Activated CD4-positive, alpha-beta T cell treated with anti-CD3 and anti-CD28 coated beads, Interleukin-2, amount 10 ng/mL, durations not matched to agents 24 days and 14 days (primary cell): Measurements from ENCODE around the gene SRD5A3. TPM values are rescaled to one million over a fixed set of nuclear protein-coding genes. Genes with fewer than 3 reads are reported as not detected.

Source experiments
- DNase-seq: peaks from one replicate; pipeline ENCODE4 v3.0.0; 2022
- H3K27ac Mint-ChIP-seq: one replicate; pipeline ENCODE4 v1.8.0; 2022; ENCODE audit warnings: mild to moderate bottlenecking, mixed read lengths
- H3K27me3 Mint-ChIP-seq: one replicate; pipeline ENCODE4 v1.8.0; 2022; ENCODE audit warnings: mixed read lengths
- H3K36me3 Mint-ChIP-seq: one replicate; pipeline ENCODE4 v1.8.0; 2022; ENCODE audit warnings: low read depth, mild to moderate bottlenecking, mixed read lengths
- H3K4me1 Mint-ChIP-seq: one replicate; pipeline ENCODE4 v1.8.0; 2021; ENCODE audit warnings: mixed read lengths
- H3K4me3 Mint-ChIP-seq: one replicate; pipeline ENCODE4 v1.8.0; 2022; ENCODE audit warnings: mild to moderate bottlenecking, moderate library complexity, mixed read lengths
- H3K9me3 Mint-ChIP-seq: one replicate; pipeline ENCODE4 v1.8.0; 2021; ENCODE audit warnings: mixed read lengths
- intact Hi-C: fragments of 100-400 bp; cut with micrococcal nuclease; formaldehyde crosslinking; loops from one replicate; pipeline ENCODE4 v1.15.1; 2023
- total RNA-seq: library from RNA; stranded (reverse); gene quantifications from 2 replicates; pipeline ENCODE4 v1.2.3, GENCODE V29; 2022

The SRD5A3 gene
- total RNA-seq, 1 donor from 2014 or later, result 26.6 TPM

GRCh38 chr4:55396308-55397125 lies 50.5 kb downstream of the SRD5A3 start:
- Mint-ChIP-seq H3K27me3 (no peaks in the 10 kb centered on the region), H3K36me3 (peaks cover 27% of the 10 kb centered on the region), H3K4me1 (peaks cover 34% of the 10 kb centered on the region), H3K9me3 (no peaks in the 10 kb centered on the region), H3K4me3 (peak overlapping the region; percentile 100), H3K27ac (peak overlapping the region; percentile 83)
- intact Hi-C loops, result loop anchor here (2.0 to 5.0 kb wide), 4 partner anchors 38 to 1334 kb away; partner anchors contain the start of genes CEP135, CHIC2, PAICS and PPAT
- peak; percentile 81 for DNase-seq

- no peaks in the 10 kb centered on the region for H3K27me3 Mint-ChIP-seq
- DNase-seq, result peak; percentile 60
- peaks cover 27% of the 10 kb centered on the region for H3K36me3 Mint-ChIP-seq
- intact Hi-C loops, result loop anchor here (2.0 to 5.0 kb wide), 4 partner anchors 38 to 1335 kb away; partner anchors contain the start of genes CEP135, CHIC2, PAICS and PPAT
- H3K27ac Mint-ChIP-seq, result peak overlapping the region; percentile 83
- peak overlapping the region; percentile 94 for H3K4me3 Mint-ChIP-seq
- no peaks in the 10 kb centered on the region for H3K9me3 Mint-ChIP-seq
- H3K4me1 Mint-ChIP-seq, result peaks cover 34% of the 10 kb centered on the region
These were observed 51.0 kb downstream of the SRD5A3 start for GRCh38 chr4:55397126-55397436.

- Mint-ChIP-seq H3K27ac (peak overlapping the region; percentile 83), H3K4me3 (peak overlapping the region; percentile 94), H3K4me1 (peaks cover 34% of the 10 kb centered on the region), H3K36me3 (peaks cover 27% of the 10 kb centered on the region), H3K9me3 (no peaks in the 10 kb centered on the region), H3K27me3 (no peaks in the 10 kb centered on the region)
- intact Hi-C loops, result loop anchor here (2.0 to 5.0 kb wide), 5 partner anchors 15 to 1335 kb away; partner anchors contain the start of genes CEP135, CHIC2, PAICS and PPAT
- no peak for DNase-seq
These were observed 51.7 kb downstream of the SRD5A3 start for GRCh38 chr4:55397520-55398321.

- intact Hi-C loops, result loop anchor here (2.0 to 5.0 kb wide), 4 partner anchors 14 to 1336 kb away; partner anchors contain the start of genes CEP135, CHIC2, PAICS and PPAT
- Mint-ChIP-seq H3K9me3 (no peaks in the 10 kb centered on the region), H3K36me3 (peaks cover 31% of the 10 kb centered on the region), H3K27me3 (no peaks in the 10 kb centered on the region), H3K4me1 (peaks cover 37% of the 10 kb centered on the region), H3K27ac (peak overlapping the region; percentile 1), H3K4me3 (peak overlapping the region; percentile 94)
- no peak for DNase-seq
These were observed 52.4 kb downstream of the SRD5A3 start for GRCh38 chr4:55398461-55398860.

GRCh38 chr4:55398966-55399365 lies 52.9 kb downstream of the SRD5A3 start:
- H3K27ac Mint-ChIP-seq, result peak overlapping the region; percentile 74
- H3K4me3 Mint-ChIP-seq, result peak overlapping the region; percentile 94
- no peak for DNase-seq
- H3K9me3 Mint-ChIP-seq, result no peaks in the 10 kb centered on the region
- peaks cover 42% of the 10 kb centered on the region for H3K4me1 Mint-ChIP-seq
- peaks cover 36% of the 10 kb centered on the region for H3K36me3 Mint-ChIP-seq
- no peaks in the 10 kb centered on the region for H3K27me3 Mint-ChIP-seq
- intact Hi-C loops, result loop anchor here (2.0 to 5.0 kb wide), 4 partner anchors 14 to 1337 kb away; partner anchors contain the start of genes CEP135, CHIC2, PAICS and PPAT

- peak overlapping the region; percentile 74 for H3K27ac Mint-ChIP-seq
- no peaks in the 10 kb centered on the region for H3K9me3 Mint-ChIP-seq
- H3K4me1 Mint-ChIP-seq, result peaks cover 42% of the 10 kb centered on the region
- DNase-seq, result no peak
- peaks cover 40% of the 10 kb centered on the region for H3K36me3 Mint-ChIP-seq
- no peaks in the 10 kb centered on the region for H3K27me3 Mint-ChIP-seq
- intact Hi-C loops, result loop anchor here (2.0 to 5.0 kb wide), 4 partner anchors 13 to 1337 kb away; partner anchors contain the start of genes CEP135, CHIC2, PAICS and PPAT
- peak overlapping the region; percentile 94 for H3K4me3 Mint-ChIP-seq
These were observed 53.5 kb downstream of the SRD5A3 start for GRCh38 chr4:55399581-55399980.

- H3K27ac Mint-ChIP-seq, result peak overlapping the region; percentile 53
- H3K4me1 Mint-ChIP-seq, result peaks cover 38% of the 10 kb centered on the region
- peaks cover 44% of the 10 kb centered on the region for H3K36me3 Mint-ChIP-seq
- DNase-seq, result no peak
- no peaks in the 10 kb centered on the region for H3K9me3 Mint-ChIP-seq
- intact Hi-C loops, result no loop called here
- no peaks in the 10 kb centered on the region for H3K27me3 Mint-ChIP-seq
- no peak overlapping the region for H3K4me3 Mint-ChIP-seq
These were observed 59.0 kb downstream of the SRD5A3 start for GRCh38 chr4:55405073-55405472.

- Mint-ChIP-seq H3K27ac (peak overlapping the region; percentile 60), H3K4me1 (peaks cover 37% of the 10 kb centered on the region), H3K36me3 (peaks cover 41% of the 10 kb centered on the region), H3K9me3 (no peaks in the 10 kb centered on the region), H3K27me3 (no peaks in the 10 kb centered on the region), H3K4me3 (no peak overlapping the region)
- DNase-seq, result no peak
- intact Hi-C loops, result no loop called here
These were observed 60.5 kb downstream of the SRD5A3 start for GRCh38 chr4:55406545-55406944.

GRCh38 chr4:55407119-55407518 lies 61.1 kb downstream of the SRD5A3 start:
- H3K36me3 Mint-ChIP-seq, result peaks cover 45% of the 10 kb centered on the region
- no peaks in the 10 kb centered on the region for H3K9me3 Mint-ChIP-seq
- no peaks in the 10 kb centered on the region for H3K27me3 Mint-ChIP-seq
- H3K4me1 Mint-ChIP-seq, result peaks cover 40% of the 10 kb centered on the region
- no peak overlapping the region for H3K4me3 Mint-ChIP-seq
- intact Hi-C loops, result no loop called here
- H3K27ac Mint-ChIP-seq, result peak overlapping the region; percentile 37
- no peak for DNase-seq

GRCh38 chr4:55407764-55408163 lies 61.7 kb downstream of the SRD5A3 start:
- Mint-ChIP-seq H3K27me3 (no peaks in the 10 kb centered on the region), H3K4me1 (peaks cover 40% of the 10 kb centered on the region), H3K27ac (no peak overlapping the region), H3K9me3 (no peaks in the 10 kb centered on the region), H3K4me3 (no peak overlapping the region), H3K36me3 (peaks cover 45% of the 10 kb centered on the region)
- intact Hi-C loops, result no loop called here
- no peak for DNase-seq

- no peaks in the 10 kb centered on the region for H3K27me3 Mint-ChIP-seq
- H3K9me3 Mint-ChIP-seq, result no peaks in the 10 kb centered on the region
These were observed 63.6 kb downstream of the SRD5A3 start for GRCh38 chr4:55409468-55410171.

GRCh38 chr4:55410431-55410830 lies 64.4 kb downstream of the SRD5A3 start:
- H3K4me3 Mint-ChIP-seq, result no peak overlapping the region
- peaks cover 36% of the 10 kb centered on the region for H3K36me3 Mint-ChIP-seq
- no peaks in the 10 kb centered on the region for H3K27me3 Mint-ChIP-seq
- H3K4me1 Mint-ChIP-seq, result peaks cover 26% of the 10 kb centered on the region
- DNase-seq, result no peak
- H3K9me3 Mint-ChIP-seq, result no peaks in the 10 kb centered on the region
- H3K27ac Mint-ChIP-seq, result no peak overlapping the region
- intact Hi-C loops, result no loop called here

More at GRCh38 chr4:55409468-55410171, 63.6 kb downstream of the SRD5A3 start:
- DNase-seq, result no peak
- intact Hi-C loops, result no loop called here
- no peak overlapping the region for H3K4me3 Mint-ChIP-seq
- H3K27ac Mint-ChIP-seq, result no peak overlapping the region
- peaks cover 34% of the 10 kb centered on the region for H3K36me3 Mint-ChIP-seq
- peaks cover 30% of the 10 kb centered on the region for H3K4me1 Mint-ChIP-seq

- H3K4me1 Mint-ChIP-seq, result peaks cover 18% of the 10 kb centered on the region
- H3K27me3 Mint-ChIP-seq, result no peaks in the 10 kb centered on the region
- H3K9me3 Mint-ChIP-seq, result no peaks in the 10 kb centered on the region
- peaks cover 28% of the 10 kb centered on the region for H3K36me3 Mint-ChIP-seq
- no peak overlapping the region for H3K4me3 Mint-ChIP-seq
- intact Hi-C loops, result loop anchor here (2.0 kb wide), 1 partner anchor 13 kb away; no protein-coding TSS in a partner anchor
- no peak for DNase-seq
- H3K27ac Mint-ChIP-seq, result no peak overlapping the region
These were observed 65.6 kb downstream of the SRD5A3 start for GRCh38 chr4:55411621-55412020.
